ENCODE results near the gene FOXP1.

GRCh38 chr3:71315431-71315830 is 268.1 kb downstream of the FOXP1 start:
- TF ChIP-seq CTCF (IDR thresholded peaks at IDR 0.05) (no peak), POLR2A (IDR thresholded peaks at IDR 0.05) (no peak)
